GM18861 (cell line): Measurements from ENCODE around the gene MBP.
"Not testable (repeated sequence)": the region's sequence is repeated elsewhere in the genome, so short reads cannot be mapped to it uniquely, and the experiment has no call there.

Experiments
- ATAC-seq: cut with Tn5 transposase; IDR thresholded peaks from one replicate; pipeline ENCODE4 v1.9.1; 2021; ENCODE audit not compliant: unreplicated experiment

Gene MBP

DNA sequence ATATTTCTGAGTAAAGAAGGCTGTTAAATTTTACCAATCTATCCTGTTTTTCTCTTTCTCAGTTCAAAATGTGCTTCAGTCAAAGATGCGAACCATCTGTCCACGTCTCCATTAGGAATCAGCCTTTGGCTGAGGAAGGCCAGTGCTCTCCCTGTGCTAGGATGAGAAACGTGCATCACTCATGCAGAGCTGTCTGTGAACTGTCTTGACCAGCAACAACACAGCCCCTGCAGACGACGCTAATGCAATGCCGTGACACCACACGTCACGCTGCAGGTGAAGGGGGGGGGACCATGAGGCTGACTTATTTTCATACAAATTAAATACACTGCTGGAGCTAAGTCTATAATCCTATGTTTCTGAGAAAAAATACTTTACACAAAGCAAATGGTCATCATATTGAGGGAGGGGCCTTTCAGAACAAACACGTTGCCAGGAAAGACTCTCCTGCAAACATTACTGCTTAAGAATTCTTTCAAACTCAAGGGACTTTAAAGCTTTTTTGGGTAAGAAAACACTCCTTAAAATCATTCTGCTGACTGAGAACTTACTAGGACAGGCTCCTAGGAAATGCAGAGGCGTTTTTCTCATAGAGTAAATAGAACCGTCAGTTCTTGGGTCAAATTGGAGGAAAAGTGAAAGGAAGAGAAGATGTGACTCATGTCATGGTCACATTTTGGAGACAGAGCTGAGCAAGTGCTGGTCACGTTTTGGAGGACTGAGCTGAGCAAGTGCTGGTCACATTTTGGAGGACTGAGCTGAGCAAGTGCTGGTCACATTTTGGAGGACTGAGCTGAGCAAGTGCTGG lies 97.0 kb downstream of the MBP start:
- no peak for ATAC-seq

DNA sequence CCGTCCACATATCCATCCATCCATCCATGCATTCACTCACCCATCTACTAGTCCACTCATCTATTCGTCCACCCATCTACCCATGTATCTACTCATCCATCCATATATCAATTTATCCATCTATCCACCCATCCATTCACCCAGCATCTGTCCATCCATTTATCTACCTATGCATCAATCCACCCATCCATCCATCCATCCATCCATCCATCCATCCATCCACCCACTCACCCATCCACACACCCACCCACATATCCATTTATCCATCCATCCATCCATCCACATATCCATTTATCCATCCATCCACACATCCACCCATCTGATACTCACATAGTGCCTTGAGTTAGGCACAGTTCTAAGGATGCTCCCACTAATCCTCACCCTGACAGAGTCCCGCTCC lies 99.0 kb downstream of the MBP start:
- no peak for ATAC-seq

DNA sequence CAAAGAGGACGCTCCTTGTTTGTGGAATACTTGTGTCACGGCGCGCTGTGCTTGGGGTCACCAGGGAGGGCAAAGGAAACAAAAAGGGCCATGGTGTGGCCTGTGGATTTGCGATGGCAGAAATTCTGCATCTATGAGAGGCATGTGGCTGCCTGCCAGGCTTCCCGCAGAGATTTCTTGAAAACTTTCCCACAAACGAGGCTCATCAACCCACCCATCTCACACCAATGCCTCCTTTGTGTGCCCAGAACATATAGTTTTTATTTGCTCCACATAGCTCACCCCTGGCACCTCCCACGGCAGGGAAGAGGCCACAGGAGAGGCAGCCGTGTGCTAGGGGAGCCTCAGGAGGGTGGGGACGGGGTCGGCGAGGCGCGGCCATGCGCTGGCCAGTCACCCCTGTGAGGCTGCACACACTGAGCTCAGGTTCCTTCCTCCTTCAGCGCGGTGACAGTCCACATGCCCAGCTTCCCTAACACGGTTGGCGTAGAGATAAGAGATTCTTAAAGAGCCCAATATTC lies 100.3 kb downstream of the MBP start:
- ATAC-seq: no peak

DNA sequence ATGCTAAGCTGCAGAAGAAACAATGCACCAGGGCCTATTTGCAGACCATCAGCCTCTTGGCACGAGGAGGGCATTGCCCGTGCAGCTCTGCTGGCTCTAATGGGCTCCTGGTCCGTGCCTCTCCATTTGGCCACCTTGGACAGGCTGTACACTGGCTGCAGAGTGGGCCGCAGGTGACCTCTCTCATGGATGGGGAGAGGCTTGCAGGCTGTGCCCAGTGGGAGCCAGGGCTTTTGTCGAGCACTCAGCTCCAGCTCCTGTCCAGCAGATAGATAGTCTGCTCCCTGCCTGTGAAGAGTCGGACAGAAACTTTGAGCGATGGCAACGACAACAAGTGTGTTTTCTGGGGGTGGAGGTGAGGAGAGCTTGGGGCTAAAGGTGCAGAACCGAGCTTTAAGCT lies 100.9 kb downstream of the MBP start:
- ATAC-seq: no peak

DNA sequence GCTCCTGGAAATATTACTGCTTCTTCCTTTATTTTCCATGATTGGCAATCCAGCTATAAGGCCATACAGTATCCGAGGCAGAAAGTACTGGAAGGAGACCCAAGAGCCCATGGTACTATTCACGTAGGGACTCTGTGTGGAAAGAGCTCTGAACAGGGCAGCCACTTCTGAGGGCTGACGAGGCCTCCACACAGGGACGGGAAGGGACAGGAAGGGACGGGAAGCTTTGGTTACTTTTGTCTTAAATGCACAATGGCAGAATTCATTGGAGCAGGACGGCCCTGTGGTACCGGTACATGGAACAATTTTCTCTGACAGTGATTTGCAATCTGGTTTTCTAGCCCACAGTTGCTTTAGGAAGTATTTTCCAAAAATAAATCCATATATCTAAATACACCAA lies 102.4 kb downstream of the MBP start:
- no peak for ATAC-seq

DNA sequence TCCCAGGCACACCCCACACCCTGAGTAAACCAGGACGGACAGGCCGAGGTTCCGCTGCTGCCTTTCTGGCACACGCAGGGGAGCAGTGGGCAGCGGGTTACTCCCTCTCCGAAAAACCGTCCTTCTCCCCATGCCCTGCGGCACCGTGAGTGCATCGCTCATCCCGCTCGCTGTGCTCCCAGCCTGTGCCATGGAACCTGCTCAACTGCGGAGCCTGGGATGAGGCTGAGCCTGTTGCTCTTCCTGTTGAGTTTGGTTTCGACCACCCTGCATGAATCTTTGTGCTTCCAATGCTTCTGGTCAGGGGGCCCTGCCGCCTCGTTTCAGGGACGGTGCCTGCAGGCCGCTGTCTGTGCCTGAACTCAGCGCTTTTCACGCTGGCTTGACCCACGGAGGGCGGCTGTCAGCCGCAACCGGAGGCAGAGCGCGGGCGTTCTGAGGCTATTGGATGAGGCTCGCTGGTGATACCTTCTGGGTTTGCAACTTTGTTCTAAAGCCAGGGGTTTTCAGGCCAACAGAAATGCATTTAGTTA lies 106.7 kb downstream of the MBP start:
- no peak for ATAC-seq

DNA sequence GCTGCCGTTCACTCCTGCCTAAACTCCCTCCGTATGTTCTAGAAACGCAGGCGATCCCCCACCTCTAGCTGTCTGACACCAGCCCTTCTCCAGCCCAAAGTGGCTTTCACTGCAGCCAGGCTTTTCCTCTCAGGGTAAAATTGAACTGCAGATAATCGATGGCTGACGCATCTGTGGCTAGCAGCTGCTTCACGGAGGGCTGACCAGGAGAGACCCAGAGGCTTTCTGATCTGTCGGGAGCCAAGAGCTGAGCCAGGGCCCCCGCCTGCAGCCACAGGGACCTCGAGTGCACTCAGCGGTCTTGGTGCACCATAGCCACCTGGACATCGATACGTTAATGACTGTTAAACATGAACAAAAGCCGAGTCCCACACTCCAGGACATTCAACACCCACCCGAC lies 107.5 kb downstream of the MBP start:
- no peak for ATAC-seq

- ATAC-seq: no peak
Observed at GRCh38 chr18:77024476-77024875, 108.1 kb downstream of the MBP start.

GRCh38 chr18:77023102-77023782 lies 109.3 kb downstream of the MBP start:
- ATAC-seq: no peak

DNA sequence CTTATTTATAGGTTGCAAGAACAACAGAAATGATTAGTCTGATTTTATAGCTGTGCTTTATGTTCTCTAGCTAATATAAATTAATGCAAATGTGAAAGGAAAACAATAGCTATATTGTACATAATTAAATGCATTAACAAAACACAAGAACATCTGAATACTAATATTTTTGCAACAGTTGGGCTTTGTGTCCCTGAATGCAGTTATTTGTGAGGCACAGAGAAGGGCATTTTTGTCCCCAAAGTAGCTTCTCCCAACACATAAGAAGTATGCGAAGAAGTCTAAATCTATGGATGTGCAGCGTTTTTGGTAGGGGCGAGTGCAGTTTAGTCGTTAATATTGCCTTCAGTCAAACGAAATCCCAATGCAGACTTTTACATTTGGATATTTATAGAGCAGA lies 110.0 kb downstream of the MBP start:
- ATAC-seq: no peak

- no peak for ATAC-seq
Observed at GRCh38 chr18:77022116-77022515, 110.5 kb downstream of the MBP start.

DNA sequence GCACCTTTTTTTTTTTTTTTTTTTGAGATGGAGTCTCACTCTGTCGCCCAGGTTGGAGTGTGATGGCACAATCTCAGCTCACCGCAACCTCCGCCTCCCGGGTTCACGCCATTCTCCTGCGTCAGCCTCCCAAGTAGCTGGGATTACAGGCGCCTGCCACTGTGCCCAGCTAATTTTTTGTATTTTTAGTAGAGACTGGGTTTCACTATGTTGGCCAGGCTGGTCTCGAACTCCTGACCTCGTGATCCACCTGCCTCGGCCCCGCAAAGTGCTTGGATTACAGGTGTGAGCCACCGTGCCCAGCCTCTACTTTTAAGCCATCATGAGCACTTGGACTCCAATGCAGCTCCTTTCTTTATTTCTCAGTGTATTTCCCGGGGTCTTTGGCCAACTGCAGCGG lies 111.1 kb downstream of the MBP start:
- not testable (repeated sequence) for ATAC-seq

- no peak for ATAC-seq
Observed at GRCh38 chr18:77021075-77021474, 111.5 kb downstream of the MBP start.

GRCh38 chr18:77020561-77020960 lies 112.0 kb downstream of the MBP start:
- no peak for ATAC-seq

DNA sequence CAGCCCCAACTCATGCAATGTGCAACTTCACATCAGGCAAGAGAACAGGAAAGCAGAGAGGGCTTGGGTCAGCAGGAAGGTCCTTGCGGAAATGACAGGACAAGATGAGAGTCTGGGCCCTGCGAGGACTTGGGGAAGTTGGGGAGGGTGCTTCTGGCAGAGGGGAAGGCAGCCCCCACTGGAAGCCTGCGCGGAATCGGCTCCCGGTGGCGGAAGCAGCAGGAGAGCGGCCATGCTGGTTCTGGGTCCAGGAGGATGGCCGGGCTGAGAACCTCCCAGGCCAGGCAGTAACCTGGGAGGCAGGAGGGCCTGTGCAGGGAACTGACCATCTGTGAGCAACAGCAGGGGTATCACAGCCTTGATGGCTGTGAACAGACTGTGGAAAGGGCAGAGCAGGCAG lies 112.9 kb downstream of the MBP start:
- no peak for ATAC-seq

DNA sequence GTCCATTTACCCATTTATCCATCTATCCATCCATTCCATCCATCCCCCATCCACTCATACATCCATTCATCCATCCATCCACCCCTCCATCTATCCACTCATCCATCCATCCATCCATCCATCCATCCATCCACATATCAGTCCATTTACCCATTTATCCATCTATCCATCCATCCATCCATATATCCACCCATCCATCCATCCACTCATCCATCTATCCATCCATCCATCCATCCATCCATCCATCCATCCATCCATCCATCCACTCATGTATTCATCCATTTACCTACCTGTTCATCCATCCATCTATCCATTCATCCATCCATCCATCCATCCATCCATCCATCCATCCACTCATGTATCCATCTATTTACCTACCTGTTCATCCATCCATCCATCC lies 113.9 kb downstream of the MBP start:
- ATAC-seq: not testable (repeated sequence)

GRCh38 chr18:77017355-77017754 lies 115.2 kb downstream of the MBP start:
- no peak for ATAC-seq

DNA sequence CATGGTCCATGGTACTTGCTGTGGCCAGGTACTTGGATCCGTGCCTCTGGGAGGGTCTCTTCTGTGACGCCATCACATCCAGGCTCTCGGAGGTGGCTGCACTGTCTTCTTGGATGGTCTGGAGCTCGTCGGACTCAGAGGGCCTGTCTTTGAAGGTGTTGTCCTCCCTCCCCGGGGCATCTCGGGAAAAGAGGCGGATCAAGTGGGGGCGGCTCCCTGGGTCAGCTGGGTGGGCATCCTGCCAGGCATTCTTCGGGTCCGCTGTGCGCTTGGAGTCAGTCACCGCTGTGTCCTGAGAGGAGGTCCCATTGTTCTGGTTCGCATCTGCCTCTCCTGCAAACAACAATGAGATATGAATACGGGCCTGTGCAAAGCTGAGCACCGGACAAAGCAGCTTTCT lies 115.6 kb downstream of the MBP start:
- ATAC-seq: no peak

DNA sequence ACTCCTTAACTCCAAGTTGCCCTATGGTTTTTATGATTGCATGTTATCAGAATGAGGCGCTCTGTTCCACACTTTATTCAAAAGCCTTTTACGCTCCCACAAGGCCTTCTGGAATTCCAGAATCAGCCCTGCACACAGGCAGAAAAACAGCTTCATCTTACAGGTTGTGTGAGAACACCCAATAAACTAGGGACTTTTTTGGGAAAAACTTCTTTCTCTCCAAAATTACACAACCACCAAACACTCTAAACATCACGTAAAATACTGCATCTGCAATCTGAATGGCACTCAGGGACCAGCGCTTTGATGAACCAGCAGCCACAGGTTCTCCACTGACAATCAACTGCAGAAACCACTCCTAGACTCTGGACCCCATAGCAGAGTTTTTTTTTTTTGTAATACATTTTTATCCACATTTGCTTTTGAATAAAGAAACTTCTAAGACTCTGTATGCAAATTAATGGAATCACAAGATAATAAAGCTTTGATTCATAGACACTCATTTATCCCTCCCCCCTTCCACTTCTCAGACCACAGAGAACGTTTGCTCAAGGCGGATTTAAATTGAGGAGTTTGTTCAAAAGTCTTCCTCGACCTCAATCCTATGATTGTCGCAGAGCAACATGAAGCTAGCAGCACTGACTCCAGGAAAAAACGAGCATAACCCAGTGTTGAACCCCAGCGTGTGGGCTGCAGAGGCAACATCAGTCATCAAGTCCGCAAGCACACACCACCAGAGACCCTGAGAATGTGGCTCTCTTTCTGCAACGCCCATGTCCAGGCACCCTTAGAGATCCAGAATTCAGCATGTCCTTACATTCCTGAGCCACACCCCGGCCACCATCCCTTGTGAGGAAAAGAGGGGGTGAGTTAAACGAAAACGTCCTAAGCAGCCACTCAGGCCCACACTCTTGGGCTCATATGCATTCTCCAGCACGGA lies 116.5 kb downstream of the MBP start:
- ATAC-seq: no peak

- no peak for ATAC-seq
Observed at GRCh38 chr18:77015169-77015568, 117.4 kb downstream of the MBP start.

- no peak for ATAC-seq
Observed at GRCh38 chr18:77014538-77014937, 118.0 kb downstream of the MBP start.
